GM21390 (cell line): ENCODE results near the gene LDHA.
"Not testable (repeated sequence)": the region's sequence is repeated elsewhere in the genome, so short reads cannot be mapped to it uniquely, and the experiment has no call there.

Experiments
- ATAC-seq: cut with Tn5 transposase; IDR thresholded peaks from one replicate; pipeline ENCODE4 v1.9.1; 2021; ENCODE audit not compliant: unreplicated experiment

Gene LDHA

DNA sequence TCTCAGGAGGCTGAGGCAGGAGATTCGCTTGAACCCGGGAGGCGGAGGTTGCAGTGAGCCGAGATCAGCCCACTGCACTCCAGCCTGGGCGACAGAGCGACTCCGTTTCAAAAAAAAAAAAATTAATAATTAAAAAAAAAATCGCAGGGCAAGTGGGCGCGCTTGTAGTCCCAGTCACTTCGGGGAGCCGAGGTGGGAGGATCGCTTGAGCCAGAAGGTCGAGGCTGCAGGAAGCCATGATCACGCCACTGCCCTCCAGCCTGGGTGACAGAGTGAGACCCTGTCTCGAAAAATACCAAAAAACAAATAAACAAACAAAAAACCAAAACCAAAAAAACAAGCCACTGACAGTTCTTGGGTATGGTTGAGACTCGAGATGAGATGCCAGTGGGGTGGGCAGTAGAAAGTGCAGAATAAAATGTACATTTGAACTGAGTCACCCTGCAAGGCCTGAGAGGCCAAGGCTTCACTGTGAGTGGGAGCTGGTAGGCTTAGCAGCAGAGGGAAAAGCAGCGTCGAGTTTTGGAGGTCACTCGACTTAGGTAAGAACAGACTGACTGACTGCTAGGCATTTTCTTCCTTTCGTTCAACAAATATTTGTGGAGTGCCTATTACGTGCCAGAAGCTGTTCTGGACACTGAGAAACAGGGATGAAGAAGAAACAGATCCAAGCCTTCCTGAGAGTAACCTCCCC lies 635 bp upstream of the LDHA start:
- ATAC-seq: no peak

DNA sequence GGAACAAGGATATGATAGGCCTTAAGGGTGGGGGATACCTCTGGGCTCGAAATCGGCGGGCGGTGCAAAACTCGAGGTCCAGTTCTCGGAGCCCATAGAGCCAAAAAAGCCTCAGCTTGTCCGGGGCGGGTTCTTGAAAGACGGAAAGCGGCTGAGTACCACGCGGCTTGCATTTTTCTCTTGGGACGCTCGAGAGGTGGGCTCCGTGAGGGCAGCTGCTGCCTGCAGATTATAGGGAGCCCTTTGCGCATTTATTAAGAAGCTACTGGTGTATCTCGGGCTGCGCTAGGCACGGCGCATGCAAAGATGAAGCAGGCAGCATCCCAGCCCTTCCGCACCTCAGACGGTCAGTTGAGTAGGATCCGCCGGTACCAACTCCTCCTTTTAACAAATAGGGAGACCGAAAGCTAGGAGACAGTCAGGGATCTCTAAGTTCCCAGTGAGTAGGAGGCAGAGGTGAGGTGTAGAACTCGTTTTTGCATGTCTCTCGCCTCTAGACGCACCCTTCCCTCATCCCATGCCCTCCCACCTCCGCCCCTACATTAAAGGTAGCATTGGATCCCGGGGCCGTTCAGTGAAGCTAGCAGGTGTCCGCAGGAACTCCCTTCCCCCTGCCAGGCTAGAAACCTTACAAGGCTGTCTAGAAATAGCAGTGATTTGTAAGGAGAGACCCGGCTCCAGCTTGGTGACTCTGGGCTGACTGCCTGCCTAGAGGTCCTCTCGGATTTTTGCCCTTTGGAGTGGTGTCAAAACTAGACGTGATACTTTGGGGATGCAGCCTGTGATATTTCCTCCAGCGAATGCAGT lies 768 bp downstream of the LDHA start:
- ATAC-seq: no peak

DNA sequence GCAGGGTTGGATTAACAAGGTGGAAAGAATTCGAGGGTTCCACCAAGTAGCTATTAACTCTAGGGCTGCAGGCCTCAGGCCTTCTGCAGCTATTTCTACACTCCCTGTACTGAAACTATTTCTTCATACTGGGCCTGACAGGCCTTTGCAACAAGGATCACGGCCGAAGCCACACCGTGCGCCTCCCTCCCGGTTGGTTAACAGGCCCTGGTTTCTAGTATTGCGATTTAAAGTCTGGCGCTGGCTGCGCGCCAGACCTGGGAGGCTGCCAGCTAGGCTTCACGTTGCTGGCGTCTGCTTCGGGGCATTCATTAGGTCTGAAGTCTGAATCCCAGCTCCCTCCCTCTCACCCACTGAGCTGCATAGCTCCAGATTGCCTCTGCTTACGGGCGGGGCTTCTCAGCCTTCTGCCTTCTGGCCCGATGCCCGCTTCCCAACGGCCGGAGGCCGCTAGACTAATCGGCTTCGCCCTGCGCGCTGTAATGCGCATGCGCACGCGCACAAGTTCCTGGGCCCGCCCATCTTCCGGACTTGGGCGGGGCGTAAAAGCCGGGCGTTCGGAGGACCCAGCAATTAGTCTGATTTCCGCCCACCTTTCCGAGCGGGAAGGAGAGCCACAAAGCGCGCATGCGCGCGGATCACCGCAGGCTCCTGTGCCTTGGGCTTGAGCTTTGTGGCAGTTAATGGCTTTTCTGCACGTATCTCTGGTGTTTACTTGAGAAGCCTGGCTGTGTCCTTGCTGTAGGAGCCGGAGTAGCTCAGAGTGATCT lies 1.6 kb downstream of the LDHA start:
- ATAC-seq: peak; percentile 67

DNA sequence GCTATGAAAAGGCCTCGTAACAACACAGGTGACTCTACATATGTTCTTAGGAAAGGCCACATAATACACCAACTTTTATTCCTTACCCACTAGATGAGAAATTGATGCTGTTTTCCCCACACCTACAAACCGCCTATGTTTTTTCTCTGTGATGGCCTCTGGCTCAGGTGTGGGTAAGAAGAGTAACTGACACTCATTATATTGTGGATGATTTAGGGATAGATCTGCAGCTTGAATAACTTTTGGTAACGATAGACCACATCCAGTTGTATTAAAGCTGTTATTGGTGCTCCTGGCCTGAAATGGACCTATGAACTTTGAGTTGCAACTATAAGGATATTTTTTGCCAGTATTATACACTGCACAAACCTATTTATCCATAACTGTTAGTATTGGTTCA lies 3.6 kb downstream of the LDHA start:
- no peak for ATAC-seq

DNA sequence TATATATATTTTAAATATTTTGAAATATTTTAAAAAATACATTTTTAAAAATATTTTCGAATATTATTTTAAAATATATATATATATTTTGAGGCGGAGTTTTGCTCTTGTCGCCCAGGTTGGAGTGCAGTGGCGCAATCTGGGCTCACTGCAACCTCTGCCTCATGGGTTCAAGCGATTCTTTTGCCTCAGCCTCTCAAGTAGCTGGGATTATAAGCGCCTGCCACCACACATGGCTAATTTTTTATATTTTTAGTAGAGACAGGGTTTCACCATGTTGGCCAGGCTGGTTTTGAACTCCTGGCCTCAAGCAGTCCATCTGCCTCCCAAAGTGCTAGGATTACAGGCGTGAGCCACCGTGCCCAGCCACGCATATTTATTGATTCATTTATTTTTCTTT lies 6.7 kb downstream of the LDHA start:
- ATAC-seq: not testable (repeated sequence)

DNA sequence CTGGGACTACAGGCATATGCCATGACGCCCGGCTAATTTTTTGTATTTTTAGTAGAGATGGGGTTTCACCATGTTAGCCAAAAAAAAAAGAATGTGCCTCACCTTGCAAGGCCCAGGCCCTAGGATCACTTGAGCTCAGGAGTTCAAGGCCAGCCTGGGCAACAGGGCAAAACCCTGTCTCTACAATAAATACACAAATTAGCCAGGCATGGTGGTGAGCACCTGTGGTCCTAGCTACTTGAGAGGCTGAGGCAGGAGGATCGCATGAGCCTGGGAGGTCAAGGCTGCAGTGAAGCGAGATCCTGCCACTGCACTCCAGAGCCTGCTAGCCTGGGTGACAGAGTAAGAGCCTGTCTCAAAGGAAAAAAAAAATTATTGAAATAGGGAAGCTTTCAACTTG lies 9.7 kb downstream of the LDHA start:
- no peak for ATAC-seq

DNA sequence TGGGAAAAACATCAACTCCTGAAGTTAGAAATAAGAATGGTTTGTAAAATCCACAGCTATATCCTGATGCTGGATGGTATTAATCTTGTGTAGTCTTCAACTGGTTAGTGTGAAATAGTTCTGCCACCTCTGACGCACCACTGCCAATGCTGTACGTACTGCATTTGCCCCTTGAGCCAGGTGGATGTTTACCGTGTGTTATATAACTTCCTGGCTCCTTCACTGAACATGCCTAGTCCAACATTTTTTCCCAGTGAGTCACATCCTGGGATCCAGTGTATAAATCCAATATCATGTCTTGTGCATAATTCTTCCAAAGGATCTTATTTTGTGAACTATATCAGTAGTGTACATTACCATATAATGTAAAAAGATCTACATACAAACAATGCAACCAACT lies 13.0 kb downstream of the LDHA start:
- not testable (repeated sequence) for ATAC-seq

DNA sequence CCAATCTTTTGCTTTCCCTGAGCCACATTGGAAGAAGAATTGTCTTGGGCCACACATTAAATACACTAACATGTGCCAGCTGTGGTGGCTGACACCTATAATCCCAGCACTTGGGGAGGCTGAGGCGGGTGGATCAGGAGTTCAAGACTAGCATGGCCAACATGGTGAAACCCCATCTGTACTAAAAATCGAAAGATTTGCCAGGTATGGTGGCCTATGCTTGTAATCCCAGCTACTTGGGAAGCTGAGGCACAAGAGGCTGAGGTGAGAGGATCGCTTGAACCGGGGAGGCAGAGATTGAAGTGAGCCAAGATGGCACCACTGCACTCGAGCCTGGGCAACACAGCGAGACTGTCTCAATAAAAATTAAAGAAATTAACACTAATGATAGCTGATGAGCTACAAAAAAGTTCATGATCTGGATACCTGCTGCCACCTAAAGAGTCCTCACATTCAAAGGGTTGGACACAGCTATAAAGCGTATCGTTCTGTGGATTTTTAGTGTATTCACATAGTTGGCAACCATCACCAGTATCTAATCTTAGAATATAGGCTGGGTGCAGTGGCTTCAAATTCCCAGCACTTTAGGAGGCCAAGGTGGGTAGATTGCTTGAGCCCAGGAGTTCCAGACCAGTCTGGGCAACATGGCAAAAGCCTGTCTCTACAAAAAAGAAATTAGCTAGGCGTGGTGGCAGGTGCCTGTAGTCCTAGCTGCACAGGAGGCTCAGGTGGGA lies 14.4 kb downstream of the LDHA start:
- no peak for ATAC-seq

DNA sequence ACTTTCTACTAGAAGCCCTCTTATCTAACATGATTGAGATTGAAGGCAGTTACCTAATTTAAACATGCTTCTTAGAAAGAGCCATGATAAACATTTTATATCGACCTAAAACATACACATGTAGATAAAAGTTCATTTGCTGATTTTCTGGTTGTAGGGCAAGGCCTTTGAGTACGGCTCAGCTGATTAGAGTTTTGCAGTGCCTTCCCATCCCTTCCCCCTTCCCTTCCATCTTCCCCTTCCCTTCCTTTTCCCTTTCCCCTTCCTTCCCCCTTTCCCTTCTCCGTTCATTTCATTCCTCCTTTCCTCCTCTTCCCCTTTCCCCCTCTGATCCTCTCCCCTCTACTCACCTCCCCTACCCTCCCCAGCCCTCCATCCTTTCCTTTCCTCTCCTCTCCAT lies 22.1 kb downstream of the LDHA start:
- no peak for ATAC-seq

DNA sequence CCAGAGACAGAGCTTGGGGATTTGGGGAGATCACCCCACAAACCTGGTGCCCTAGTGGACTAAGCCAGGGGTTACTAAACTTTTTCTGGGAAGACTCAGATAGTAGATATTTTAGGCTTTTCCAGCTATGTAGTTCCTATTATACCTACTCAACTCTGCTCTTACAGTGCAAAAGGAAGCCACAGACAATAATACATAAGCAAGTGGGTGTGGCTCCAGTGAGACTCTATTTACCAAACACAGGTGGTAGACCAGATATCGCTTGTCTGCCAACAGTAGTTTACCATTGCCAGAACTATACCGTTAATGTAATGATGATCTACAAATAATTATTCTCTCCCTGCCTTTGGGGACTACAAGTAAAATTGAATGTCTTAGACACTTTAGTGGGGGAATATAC lies 24.7 kb downstream of the LDHA start:
- no peak for ATAC-seq

DNA sequence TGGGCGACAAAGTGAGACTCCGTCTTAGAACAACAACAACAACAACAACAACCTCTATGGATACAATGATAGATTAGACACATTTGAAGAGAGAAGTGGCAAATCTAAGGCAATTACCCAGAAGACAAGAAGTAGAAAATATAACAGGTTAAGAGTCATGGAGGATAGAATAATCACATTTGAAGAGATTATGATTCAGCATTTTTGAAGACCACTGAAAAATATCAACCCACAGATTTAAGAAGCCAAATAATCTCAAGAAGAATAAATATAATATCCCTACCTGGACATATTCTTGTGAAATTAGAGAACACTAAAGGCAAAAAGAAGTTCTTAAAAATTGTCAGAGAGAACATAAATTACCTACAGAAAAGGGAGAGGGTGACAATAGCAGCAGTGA lies 25.7 kb downstream of the LDHA start:
- ATAC-seq: no peak

DNA sequence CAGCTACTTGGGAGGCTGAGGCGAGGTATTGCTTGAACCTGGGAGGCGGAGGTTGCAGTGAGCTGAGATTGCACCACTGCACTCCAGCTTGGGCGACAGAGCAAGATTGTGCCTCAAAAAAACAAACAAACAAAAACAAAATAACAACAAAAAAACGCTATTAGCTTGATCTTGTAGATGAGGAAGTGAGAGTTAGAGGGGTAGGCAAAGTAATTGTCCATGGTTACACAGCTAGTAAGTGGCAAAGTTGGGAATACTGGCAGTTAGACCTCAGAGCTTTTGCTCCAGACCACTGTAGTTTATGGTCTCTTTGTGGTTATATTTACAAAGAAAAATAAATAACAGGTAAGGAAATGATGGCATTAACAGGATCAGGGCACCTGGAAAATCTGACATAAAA lies 32.9 kb downstream of the LDHA start:
- ATAC-seq: no peak

DNA sequence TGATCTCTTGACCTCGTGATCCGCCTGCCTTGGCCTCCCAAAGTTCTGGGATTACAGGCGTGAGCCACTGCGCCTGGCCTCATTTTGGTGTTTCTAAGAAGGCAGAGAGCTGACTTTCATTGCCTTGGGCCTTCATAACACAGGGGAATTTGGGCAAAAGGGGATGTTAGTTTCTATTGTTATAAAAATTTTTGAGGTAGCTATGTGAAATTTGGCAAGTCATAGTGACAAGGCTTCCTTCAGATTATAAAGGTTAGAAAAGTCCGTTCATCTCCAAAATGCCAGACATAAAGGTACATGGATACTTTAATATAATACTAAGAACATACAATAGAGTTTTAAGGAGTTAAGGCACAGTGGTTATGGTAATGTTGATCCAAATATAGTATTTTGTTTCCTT lies 35.0 kb downstream of the LDHA start:
- ATAC-seq: no peak

DNA sequence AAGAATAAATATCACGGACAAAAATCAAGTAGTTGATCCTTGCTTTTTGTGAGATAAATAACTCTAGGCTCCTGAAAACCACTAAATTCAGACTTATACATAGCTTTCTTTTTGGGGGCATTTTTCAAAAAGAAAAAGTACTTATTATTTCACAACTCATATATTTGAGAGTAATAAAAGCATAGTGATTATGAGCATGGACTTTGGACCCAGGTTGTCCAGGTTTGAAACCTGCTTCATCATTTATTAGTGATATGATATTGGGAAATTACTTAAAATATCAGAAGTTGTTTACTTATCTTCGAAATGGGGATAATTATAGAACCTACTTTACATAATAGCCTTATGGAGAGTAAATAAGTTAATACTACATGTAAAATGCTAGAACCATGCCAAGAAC lies 44.3 kb downstream of the LDHA start:
- ATAC-seq: no peak

DNA sequence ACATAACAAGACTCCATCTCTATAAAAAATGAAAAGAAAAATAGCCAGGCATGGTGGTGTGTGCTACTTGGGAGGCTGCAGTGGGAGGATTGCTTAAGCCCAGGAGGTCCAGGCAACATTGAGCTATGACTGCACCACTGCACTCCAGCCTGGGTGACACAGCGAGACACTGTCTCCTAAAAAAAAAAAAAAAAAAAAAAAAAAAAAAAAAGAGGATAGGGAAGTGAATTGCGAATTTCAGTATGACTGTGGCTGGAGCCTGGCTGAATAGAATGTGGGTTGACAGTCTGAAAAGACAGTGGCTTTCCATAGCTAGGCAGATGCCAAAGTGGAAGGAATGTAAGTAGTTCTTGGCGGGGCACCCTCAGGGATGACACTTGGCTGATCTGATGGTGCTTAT lies 54.9 kb downstream of the LDHA start:
- ATAC-seq: no peak

DNA sequence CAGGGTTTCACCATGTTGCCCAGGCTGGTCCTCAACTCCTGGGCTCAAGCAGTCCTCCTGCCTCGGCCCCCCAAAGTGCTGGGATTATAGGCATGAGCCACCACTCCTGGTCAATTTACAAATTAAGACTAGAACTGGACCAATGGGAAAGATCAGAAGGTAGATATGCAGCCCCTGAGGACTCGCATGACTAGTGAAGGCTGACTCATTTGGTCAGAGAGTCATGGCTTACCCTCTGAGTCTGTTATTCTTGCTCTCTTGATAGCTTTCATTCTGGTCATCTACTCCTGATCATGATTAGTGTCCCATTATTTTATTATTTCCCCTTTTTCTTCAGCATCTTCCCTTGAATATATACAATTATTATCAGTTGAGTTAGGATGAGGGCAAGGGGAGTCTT lies 58.6 kb downstream of the LDHA start:
- no peak for ATAC-seq

DNA sequence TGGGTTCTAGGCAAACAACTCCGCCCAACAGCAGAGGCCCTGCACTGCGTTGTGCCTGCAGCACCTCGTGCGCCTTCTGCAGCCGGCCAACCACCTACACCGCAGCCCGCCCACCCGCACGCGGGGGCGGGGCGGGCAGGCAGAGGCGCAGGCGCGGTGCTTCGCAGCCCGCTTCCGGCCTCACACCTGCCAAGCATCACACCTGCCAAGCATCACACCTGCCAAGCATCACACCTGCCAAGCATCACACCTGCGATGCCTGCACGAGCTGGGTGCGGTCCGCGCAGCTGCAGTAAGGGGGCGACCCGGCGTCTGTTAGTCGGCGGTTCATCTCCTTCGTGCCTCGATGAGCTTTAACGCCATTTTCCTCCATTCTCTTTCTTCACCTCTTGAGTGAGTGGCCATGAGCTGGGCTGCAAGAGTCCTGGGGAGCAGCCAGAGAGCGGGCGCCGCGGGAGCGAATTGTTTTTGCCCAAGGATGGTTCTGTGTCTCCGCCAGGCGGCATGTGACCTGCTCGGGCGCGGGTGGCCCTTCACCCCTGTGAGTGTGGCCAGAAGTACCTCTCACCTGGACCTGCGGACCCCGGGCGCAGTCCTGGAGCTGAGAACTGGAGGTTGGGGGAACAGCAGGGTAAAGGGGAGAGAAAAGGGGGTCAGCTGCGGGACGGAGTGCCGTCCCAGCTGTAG lies 61.5 kb downstream of the LDHA start, which contains the start of gene LDHAL6A:
TSS of gene LDHAL6A (plus strand) at position 171 of the 687 bp plus-strand sequence. CDS start 825 bp downstream, outside the sequence.
- no peak for ATAC-seq

DNA sequence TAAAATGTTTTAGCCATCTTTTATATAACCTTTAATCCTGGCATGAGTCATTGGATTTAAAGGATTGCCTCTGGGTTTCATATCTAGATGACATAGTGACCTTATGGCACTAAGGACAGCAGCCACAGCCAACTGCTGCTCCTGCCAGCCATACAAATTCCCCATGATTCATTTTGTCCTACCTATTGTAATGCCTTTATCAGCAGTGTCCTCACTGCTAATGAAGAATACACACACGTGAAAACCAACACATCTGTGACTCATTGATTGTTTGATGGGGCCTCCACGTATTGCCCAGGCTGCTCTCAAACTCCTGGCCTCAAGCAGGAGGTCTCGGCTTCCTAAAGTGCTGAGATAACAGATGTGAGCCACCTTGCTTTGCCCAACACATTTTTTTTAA lies 63.1 kb downstream of the LDHA start:
- no peak for ATAC-seq
